HK-2 (cell line): ENCODE results near the gene OLIG3.

Source experiments
- DNase-seq: peaks from one replicate; pipeline ENCODE4 v3.0.0-alpha.2; 2018; ENCODE audit not compliant: unreplicated experiment

Gene OLIG3

GRCh38 chr6:137494281-137494987 is at the start of gene OLIG3:
OLIG3 (minus strand) TSS chr6:137494394; CDS start chr6:137494170, 224 bp downstream.
- DNase-seq, result no peak

GRCh38 chr6:137543114-137543513 is 48.9 kb upstream of the OLIG3 start:
- no peak for DNase-seq

DNA sequence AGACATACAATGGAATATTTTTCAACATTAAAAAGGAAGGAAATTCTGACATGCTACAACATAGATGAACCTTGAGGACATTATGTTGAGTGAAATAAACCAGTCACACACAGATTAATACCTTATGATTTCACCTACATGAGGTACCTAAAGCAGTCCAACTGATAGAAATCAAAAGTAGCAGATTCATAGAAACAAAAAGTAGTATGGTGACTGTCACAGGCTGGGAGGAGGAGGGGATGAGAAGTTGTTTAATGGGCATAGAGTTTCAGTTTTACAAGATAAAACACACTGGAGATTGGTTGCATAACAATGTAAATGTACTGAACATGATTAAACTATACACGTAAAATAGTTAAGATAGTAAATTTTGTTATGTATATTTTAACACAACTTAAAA is 48.5 kb upstream of the OLIG3 start:
- DNase-seq, result no peak

DNA sequence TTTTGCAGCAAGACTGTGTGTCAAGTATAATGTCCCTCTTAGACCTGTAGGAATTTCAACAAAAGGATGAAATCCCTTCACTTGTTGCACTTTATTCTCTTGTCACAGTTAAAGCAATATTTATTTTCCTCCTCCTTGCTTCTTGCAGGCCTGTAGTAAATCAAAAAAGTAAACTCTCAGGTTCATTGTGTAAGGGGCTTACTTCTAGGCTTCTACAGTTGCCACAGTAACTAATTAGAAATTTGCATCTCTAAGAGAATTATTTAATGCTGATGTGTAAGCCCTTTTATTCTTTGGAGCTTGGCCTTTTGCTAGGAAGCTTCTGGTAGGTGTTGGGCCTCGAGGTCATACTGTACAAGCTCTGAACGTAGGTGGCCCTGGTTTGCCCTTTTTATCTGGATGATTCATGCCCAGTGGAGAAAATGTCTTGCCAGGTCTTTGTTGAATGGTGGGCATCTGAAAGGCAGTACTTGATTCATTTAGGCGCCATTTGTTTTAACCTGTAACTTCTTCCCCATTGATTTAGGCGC is 47.4 kb upstream of the OLIG3 start:
- no peak for DNase-seq

DNA sequence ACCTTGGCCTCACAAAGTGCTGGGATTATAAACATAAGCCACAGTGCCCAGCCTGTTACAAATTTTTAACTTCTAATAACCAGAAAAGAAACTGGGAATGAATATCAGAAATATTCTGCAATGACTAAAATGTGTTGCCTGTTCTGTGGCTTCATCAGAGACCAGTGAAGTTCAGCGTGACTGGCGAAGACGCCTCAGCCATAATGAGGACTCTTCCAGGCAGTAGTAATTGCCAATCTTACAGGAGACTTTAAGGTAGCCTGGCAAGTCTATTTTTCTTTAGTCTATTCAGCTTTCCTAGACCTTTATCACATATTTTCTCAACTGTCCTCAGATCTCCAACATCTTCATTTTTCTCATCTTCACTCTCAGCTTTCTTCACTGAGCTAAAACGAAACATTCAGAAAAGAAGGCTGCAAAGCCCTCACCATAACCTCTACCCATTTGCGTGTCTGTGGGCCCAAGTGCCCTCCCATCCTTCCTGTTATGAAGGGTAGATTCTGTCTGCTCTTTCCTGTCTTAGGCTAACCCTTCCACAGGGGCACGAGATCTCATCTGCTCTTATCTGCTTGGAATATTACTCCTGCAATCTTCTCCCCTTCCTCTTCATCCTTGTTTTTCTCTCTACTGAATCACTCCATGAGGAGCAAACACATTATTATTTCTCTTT is 42.0 kb upstream of the OLIG3 start:
- no peak for DNase-seq

- DNase-seq, result no peak
Observed at GRCh38 chr6:137531376-137532092, 37.3 kb upstream of the OLIG3 start.

DNA sequence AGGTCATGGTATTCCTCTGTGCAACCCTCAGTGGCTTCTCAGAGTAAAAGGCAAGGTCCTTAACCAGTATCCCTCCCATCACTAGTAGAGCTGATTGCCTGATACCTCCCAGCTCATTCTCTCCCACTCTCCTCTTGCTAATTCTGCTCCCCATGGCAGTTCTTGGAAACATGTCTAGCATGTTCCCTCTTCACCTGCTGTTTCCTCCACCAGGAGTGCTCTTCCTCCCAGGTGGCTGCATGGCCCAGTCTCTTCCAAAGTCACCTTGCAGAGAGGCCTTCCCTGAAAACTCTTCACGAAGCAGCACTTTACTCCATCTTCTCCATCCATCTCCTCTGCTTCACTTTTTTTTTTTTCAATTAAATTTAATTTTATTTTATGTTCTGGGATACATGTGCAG is 36.2 kb upstream of the OLIG3 start:
- DNase-seq, result no peak

GRCh38 chr6:137522831-137523230 is 28.6 kb upstream of the OLIG3 start:
- DNase-seq, result no peak

- no peak for DNase-seq
Observed at GRCh38 chr6:137522198-137522798, 28.1 kb upstream of the OLIG3 start.

GRCh38 chr6:137520520-137520919 is 26.3 kb upstream of the OLIG3 start:
- no peak for DNase-seq

DNA sequence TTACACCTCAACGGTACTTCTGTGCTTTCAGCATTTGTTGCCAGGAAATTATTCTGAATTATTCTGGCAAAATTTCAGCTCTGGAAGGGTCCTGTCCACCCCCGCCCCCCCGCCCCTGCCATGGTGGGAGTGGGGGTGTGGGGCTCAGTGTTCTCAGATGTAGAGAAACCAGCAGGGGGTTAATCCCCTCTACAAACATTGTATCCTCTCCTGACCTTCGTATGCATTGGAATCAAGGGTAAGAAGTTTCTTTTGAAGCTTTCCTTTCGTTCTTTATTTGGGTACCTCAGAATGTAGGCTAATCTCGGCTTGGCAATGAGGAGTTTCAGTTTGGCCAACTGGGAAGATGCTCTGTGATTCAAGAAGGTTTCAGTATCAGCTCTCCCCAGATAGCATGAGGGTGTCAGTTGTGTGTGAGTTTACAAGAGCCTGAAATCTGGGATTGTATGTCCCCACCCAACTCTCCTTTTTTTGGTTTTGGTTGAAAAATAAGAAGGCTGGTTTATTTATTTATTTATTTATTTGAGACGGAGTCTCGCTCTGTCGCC is 25.5 kb upstream of the OLIG3 start:
- DNase-seq, result no peak

- DNase-seq, result peak; percentile 16
Observed at GRCh38 chr6:137518386-137518983, 24.3 kb upstream of the OLIG3 start.

DNA sequence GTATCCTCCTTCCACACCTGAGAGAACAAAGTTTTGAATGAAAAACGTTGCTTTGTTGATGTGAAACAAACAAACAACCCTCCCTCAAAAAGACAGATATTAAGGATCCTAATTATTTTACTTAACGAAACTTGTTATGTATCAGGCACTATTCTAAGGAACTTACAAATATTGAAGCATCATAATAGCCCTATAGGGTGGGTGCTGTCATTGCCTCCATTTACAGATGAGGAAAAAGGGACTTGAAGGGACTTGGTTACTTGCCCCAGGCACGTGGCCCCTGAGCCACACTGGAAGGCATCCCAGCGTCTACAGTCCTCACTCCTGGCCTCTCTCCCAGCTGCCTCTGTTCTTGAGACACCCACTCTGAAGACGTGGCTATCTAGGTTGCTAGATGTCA is 20.2 kb upstream of the OLIG3 start:
- no peak for DNase-seq

- no peak for DNase-seq
Observed at GRCh38 chr6:137512757-137513605, 18.8 kb upstream of the OLIG3 start.

GRCh38 chr6:137510923-137511322 is 16.7 kb upstream of the OLIG3 start:
- DNase-seq, result no peak

DNA sequence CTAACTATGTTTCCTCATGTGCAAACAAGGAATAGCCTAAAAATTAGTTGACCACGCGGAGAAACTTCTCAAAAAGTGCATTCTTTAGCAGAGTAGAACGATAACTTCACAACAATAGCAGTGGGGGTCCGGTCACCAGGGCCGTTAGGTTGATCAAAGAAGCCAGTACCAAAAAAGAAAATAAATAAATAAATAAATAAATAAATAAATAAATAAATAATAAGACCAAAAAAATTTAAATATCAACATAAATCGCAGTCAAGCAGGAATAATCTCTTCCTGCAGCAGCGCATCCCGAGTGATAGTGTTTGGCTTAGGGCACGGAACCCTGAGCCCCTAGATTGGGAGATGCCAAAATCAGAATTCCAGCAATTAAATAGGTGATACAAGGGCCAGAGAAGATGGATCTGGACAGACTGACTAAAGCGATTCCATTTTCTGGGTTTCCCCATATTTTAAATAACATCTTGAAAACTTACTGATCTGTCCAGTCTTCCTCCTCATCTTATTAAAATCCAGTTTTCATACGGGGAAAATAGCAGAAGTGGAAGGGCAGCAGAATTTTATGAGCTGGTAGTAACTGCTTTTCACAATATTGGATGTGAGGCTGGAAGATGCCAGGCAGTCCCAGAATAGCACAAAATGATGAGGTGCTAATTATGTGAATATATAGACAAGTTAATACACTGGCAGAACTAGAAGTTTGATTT is 4.4 kb upstream of the OLIG3 start:
- no peak for DNase-seq

GRCh38 chr6:137497721-137498463 is 3.7 kb upstream of the OLIG3 start:
- no peak for DNase-seq

DNA sequence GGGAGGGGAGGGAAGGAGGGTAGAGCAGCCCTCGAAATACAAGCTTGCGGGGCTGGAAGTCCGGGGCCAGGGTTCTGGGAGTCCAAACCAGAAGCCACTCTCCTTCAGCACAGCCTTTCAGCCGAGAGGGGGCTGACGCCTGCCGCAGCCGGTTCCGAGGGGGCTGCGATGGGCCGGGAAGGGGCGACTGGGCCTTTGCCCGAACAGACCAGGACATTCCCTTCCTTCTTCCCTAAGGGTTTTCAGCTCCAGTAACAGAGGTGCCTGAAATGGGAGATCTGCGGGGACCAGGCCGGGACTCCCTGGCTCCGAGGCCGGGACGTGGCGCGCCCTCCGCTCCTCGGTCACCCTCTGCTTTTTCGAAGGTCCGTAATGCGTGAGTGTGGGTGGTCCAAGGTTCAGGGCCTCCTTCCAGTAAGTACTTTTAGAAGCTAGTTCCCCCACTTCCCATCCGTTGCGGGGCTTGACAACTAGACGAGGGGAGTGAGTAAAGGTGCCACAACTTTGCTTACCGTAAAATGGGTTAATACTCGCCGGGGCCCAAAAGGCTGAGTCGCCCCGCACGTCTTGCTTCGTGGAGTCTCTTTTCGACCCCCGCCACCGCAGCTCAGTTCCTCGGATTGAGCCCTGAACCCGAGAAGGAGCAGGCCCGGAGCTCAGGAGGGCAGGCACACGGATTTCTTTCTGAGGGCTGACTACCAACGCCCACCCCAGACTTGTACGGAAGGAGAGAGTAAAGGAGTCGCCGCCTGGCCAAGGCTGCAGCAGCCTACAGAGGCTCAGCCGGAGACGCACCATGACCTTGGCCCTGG is 2.9 kb upstream of the OLIG3 start:
- no peak for DNase-seq
